ENCODE measurements around the gene CSDE1.

DNA sequence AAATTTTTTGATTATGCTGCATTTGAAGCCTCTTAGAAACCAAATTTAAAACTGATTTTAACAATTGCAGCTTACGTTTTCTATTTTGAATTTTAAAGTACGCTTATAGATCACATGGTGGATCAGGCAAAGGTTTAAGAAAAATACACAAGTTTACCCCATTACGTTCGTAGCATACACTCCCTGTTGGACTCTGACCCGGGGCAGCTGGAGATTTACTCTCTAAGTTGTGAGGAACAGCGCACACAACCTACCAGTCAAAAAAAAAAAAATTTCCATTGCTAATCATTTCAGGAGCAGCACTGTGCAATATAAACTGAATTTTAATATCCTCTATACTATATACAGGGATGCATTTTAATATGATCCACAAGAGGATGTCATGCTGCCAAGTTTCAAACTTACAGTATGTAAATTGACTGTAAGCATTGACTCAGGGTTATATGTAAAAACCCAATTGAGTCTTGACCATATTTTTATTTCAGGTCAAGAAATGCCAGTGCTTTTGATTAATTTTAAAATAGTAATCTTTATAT is 20.4 kb downstream of the CSDE1 start:
- TF ChIP-seq POLR2A (IDR thresholded peaks at IDR 0.05) (no peak), EP300 (IDR thresholded peaks at IDR 0.05) (no peak)
- TF ChIP-seq, protein P1, sequence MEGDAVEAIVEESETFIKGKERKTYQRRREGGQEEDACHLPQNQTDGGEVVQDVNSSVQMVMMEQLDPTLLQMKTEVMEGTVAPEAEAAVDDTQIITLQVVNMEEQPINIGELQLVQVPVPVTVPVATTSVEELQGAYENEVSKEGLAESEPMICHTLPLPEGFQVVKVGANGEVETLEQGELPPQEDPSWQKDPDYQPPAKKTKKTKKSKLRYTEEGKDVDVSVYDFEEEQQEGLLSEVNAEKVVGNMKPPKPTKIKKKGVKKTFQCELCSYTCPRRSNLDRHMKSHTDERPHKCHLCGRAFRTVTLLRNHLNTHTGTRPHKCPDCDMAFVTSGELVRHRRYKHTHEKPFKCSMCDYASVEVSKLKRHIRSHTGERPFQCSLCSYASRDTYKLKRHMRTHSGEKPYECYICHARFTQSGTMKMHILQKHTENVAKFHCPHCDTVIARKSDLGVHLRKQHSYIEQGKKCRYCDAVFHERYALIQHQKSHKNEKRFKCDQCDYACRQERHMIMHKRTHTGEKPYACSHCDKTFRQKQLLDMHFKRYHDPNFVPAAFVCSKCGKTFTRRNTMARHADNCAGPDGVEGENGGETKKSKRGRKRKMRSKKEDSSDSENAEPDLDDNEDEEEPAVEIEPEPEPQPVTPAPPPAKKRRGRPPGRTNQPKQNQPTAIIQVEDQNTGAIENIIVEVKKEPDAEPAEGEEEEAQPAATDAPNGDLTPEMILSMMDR (IDR thresholded peaks at IDR 0.05) = no peak
